HG02623 (cell line): ENCODE measurements around the gene GNA14.
"Not testable (repeated sequence)": the region's sequence is repeated elsewhere in the genome, so short reads cannot be mapped to it uniquely, and the experiment has no call there.

ENCODE experiments used
- ATAC-seq: cut with Tn5 transposase; IDR thresholded peaks from one replicate; pipeline ENCODE4 v1.9.1; 2021; ENCODE audit warnings: moderate library complexity; ENCODE audit not compliant: unreplicated experiment

GNA14 gene

GRCh38 chr9:77648234-77649108 lies at the start of gene GNA14:
GNA14 (minus strand) TSS chr9:77648322; CDS start chr9:77647793, 529 bp downstream.
- no peak for ATAC-seq

- no peak for ATAC-seq
Observed at GRCh38 chr9:77697238-77697984, 49.3 kb upstream of the GNA14 start.

- not testable (repeated sequence) for ATAC-seq
Observed at GRCh38 chr9:77690723-77691122, 42.6 kb upstream of the GNA14 start.

GRCh38 chr9:77690119-77690518 lies 42.0 kb upstream of the GNA14 start:
- ATAC-seq, result not testable (repeated sequence)

- not testable (repeated sequence) for ATAC-seq
Observed at GRCh38 chr9:77687737-77688136, 39.6 kb upstream of the GNA14 start.

- ATAC-seq, result no peak
Observed at GRCh38 chr9:77680581-77680980, 32.5 kb upstream of the GNA14 start.

- no peak for ATAC-seq
Observed at GRCh38 chr9:77679661-77680368, 31.7 kb upstream of the GNA14 start.

- no peak for ATAC-seq
Observed at GRCh38 chr9:77679088-77679487, 31.0 kb upstream of the GNA14 start.

- ATAC-seq, result no peak
Observed at GRCh38 chr9:77677957-77678535, 29.9 kb upstream of the GNA14 start.

- no peak for ATAC-seq
Observed at GRCh38 chr9:77677397-77677796, 29.3 kb upstream of the GNA14 start.

GRCh38 chr9:77673941-77674791 lies 26.0 kb upstream of the GNA14 start:
- ATAC-seq, result no peak

GRCh38 chr9:77672183-77672582 lies 24.1 kb upstream of the GNA14 start:
- ATAC-seq, result no peak

- ATAC-seq, result no peak
Observed at GRCh38 chr9:77667151-77667550, 19.0 kb upstream of the GNA14 start.

GRCh38 chr9:77663754-77664153 lies 15.6 kb upstream of the GNA14 start:
- ATAC-seq, result no peak

GRCh38 chr9:77661566-77662085 lies 13.5 kb upstream of the GNA14 start:
- ATAC-seq, result no peak

- no peak for ATAC-seq
Observed at GRCh38 chr9:77659926-77660325, 11.8 kb upstream of the GNA14 start.

GRCh38 chr9:77651203-77651602 lies 3.1 kb upstream of the GNA14 start:
- no peak for ATAC-seq

- no peak for ATAC-seq
Observed at GRCh38 chr9:77649109-77649812, 1.1 kb upstream of the GNA14 start.
